ELR (cell line): ENCODE measurements around the gene B3GALT6.
"Not testable (repeated sequence)": the region's sequence is repeated elsewhere in the genome, so short reads cannot be mapped to it uniquely, and the experiment has no call there.

Experiments
- DNase-seq: peaks from one replicate; pipeline ENCODE4 v3.0.0-alpha.2; 2015; ENCODE audit warnings: low read depth

B3GALT6 gene

DNA sequence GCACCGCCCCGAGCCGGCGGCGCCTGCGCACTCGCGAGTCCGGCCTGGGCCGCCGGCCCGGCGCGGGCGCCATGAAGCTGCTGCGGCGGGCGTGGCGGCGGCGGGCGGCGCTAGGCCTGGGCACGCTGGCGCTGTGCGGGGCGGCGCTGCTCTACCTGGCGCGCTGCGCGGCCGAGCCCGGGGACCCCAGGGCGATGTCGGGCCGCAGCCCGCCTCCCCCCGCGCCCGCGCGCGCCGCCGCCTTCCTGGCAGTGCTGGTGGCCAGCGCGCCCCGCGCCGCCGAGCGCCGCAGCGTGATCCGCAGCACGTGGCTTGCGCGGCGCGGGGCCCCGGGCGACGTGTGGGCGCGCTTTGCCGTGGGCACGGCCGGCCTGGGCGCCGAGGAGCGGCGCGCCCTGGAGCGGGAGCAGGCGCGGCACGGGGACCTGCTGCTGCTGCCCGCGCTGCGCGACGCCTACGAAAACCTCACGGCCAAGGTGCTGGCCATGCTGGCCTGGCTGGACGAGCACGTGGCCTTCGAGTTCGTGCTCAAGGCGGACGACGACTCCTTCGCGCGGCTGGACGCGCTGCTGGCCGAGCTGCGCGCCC lies at the start of gene B3GALT6:
Gene B3GALT6, plus strand, starts transcription at position 30 of the 588 bp plus-strand sequence. Its CDS starts 42 bp downstream, at position 72.
- no peak for DNase-seq

DNA sequence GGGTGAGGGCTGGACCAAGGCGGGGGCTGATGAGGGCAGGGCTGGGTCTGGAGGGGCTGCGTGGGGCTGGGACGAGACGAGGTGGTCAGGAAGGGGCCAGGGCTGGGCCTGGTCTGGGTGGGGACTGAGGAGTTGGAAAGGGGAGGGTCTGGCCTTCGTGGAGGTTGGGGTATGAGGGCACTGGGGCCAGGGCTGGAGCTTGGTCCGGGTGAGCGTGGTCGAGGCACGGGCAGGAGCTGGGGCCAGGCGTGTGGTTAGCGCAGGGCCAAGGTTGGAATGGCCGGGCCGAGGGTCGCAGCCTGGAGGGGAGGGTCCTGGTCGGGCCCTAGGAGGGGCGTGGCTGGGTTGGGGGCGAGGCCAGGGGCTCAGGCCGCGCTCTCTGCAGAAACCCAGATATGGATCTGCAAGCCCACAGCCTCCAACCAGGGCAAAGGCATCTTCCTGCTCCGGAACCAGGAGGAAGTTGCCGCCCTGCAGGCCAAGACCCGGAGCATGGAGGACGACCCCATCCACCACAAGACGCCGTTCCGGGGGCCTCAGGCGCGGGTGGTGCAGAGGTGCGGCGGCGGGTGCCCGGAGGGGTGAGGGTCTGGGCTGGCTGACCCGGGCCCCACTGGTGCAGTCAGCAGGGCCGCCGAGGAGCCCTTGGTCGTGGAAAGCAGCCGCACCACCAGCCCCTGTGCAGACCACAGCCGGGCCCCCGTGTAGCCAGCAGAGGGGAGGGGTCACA lies 49.4 kb upstream of the B3GALT6 start:
- no peak for DNase-seq

DNA sequence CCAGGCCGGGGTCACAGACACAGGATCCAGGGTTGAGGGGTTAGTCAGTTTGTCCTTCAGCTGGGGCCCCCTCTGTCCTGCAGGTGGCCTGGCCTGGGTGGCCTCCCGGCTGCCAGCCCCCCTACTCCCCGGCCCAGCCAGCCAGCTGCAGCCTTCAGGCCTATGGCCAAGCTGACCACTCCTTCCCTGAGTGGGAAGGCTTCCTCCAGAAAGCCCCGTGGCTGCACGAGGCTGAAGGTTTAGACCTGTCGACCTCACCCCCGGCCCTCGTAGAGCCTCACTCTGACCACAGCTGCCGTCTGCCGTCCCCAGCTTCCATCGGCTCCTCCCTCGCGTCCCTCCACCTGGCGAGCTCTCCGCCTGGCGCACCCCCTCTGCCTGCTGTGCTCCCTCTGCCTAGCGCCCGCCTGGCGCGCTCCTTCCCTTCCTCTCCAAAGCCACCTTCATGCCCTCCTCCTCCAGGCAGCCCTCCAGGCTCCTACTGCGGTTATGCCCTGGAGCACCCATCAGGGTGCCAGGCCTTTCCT lies 48.8 kb upstream of the B3GALT6 start:
- DNase-seq = no peak

DNA sequence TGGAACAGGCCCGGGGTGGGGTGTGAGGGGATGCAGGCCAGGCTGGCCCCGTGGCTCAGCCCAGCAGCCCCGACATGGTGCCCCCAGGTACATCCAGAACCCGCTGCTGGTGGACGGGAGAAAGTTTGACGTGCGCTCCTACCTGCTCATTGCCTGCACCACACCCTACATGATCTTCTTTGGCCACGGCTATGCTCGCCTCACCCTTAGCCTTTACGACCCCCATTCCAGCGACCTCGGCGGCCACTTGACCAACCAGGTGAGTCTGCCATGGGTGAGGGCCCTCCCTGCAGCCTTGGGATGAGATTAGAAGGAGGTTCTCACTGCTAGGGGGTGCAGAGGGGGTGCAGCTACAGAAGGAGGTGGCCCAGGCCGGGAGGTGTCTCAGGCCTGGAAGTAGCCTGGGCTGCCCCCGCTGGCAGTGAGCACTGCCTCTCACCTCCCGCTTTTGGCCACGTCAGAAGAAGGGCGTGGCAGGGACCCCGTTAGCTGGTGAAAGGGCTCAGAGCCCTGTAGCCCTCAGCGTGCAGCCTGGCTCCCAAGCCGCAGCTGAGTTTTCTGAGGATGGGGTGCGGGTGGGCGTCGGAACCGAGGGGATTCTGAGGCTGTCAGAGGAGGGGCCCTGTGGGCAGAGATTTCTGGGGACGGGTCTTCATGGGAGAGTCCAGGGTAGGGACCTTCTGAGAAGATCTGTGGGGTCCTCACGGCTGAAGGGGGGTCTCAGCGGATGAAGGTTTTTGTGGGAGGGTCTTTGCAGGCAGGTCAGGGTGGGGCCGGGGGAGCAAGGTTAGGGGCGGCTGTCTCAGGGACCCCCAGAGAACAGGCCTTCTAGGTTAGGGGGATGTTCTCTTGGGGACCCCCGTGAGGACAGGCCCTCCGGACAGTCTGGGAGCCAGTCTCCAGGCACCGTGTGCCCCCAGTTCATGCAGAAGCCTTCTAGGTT lies 47.9 kb upstream of the B3GALT6 start:
- DNase-seq = no peak

DNA sequence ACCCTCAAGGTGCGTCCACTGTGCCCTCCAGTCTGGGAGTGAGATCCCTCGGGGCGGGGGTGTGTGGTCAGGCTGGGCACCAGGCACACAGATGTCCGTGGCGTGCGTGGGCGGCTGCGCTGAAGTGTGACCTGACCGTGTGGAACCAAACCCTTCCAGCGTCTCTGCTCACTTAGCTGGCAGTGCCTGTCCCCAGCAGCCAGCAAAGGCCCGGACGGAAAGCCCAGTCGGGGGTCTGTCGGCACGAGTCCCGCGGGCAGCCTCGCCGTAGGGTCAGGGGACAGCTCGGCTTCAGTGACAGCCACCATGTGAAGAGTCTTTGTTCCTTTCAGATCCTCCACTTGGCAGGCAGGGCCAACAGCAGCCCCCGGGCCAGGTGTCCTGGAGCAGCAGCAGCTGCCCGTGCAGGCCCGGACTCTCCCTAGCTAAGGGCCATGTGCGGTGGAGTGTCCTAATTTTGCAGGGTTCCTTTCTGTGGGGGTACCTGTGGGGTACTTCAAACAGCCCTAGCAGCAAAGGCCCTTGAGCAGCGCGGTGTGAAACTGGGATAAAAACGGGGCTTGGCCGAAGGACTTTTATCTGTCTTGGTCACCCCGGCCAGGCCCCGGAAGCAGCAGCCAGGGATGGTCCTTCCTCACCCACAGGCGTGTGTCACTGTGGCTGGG lies 46.8 kb upstream of the B3GALT6 start:
- no peak for DNase-seq

DNA sequence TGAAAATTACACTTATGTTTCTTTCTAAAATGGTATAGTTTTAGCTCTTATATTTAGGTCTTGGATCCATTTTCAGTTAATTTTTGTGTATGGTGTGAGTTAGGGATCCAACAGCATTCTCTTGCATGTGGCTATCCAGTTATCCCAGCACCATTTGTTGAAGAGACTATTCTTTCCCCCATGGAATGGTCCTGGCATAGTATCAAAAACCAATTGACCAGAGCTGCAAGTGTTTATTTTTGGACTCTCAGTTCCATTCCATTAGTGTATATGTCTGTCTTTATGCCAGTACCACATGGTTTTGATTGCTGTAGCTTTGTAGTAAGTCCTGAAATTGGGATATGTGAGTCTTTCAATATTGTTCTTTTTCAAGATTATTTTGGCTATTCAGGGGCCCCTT lies 44.1 kb upstream of the B3GALT6 start:
- DNase-seq = no peak

DNA sequence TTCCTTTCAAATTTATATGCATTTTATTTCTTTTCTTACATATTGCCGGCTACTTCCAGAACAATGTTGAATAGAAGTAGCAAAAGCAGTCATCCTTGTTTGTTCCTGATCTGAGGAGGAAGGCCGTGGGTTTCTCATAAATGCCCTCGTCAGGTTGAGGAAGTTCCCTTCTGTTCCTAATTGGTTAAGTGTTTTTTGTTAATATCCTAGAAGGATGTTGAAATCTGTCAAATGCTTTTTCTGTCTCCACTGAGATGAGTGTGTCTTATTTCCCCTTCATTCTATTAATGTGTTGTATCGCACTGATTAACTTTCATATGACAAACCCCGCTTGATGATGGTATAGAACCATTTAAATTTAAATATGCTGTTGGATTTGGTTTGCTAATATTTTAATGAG lies 42.9 kb upstream of the B3GALT6 start:
- DNase-seq = no peak

DNA sequence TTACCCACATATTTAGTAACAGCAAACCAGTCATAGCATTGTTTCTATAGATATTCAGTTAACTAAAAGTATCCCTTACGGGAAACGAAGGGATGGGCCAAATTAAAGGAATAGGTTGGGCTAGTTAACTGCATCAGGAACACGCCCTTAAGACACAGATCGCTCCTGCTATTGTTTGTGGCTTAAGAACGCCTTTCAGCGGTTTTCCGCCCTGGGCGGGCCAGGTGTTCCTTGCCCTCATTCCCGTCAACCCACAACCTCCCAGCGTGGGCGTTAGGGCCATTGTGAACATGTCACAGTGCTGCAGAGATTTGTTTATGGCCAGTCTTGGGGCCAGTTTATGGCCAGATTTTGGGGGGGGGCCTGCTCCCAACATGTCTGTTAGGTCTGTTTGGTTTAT lies 40.3 kb upstream of the B3GALT6 start:
- DNase-seq = no peak

DNA sequence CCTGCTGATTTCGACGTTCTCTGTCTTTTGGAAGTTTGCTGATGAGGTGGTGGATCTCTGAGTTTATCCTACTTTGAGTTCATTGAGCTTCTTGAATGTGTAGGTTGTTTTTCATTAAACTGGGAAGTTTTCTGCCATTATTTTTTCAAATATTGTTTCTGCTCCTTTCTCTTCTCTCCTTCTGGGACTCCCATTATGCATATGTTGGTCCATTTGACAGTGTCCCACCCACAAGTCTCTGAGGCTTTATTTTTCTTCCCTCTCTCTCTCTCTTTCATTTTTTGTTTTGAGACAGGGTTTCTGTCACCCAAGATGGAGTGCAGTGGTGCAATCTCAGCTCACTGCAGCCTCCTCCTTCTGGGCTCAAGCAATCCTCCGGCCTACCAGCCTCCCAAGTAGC lies 37.3 kb upstream of the B3GALT6 start:
- no peak for DNase-seq

DNA sequence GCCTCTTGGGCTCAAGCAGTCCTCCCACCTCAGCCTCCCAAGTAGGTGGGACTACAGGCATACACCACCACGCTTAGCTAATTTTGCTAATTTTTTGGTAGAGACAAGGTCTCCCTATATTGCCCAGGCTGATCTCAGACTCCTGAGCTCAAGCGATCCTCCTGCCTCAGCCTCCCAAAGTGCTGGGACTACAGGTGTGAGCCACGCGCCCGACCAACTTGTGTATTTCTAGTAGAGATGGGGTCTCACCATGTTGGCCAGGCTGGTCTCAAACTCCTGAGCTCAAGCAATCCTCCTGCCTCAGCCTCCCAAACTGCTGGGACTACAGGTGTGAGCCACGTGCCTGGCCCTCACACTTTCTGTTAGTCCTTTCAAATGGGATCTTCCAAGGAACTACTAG lies 36.3 kb upstream of the B3GALT6 start:
- DNase-seq = not testable (repeated sequence)

DNA sequence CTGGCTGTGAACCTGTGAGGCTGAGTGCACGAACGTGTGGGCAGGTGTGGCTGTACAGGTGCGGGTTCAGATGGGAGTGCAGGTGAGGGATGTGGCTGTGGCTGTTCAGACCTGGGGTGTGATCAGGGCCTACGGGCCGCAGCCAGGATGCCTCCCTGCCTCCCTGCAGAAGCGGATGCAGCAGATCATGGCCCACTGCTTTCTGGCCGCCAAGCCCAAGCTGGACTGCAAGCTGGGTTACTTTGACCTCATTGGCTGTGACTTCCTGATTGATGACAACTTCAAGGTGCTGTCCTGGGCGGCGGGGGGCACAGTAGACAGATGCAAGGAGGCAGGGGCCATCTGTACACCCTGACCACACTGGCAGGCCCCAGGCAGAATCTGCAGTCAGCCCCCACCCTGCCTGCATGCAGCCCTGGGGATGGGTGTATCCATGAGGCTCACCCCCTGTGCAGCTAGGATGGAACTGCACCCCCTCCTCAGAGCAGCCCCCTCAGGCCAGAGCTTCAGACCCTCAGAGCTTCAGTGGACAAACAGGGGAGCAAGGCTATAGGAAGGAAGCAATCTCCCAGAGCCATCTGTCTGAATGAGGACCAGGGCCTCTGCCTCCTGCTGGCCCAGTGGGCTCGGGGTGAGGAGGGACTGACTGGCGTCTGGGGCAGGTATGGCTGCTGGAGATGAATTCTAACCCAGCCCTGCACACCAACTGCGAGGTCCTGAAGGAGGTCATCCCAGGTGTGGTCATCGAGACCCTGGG lies 35.4 kb upstream of the B3GALT6 start:
- no peak for DNase-seq

DNA sequence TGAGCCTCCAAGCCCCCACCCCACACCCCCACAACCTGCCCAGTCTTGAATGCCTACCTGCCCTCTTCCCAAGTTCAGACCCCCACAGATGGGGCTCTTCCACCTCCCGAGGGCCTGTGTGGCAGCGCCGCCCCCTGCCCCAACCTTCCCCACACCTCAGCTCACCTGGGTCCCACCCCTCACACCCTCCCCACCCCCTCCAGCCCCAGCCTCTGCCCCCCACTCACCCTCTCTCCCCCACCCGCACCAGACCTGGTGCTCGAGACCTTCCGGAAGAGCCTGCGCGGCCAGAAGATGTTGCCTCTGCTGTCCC lies 34.9 kb upstream of the B3GALT6 start:
- no peak for DNase-seq

DNA sequence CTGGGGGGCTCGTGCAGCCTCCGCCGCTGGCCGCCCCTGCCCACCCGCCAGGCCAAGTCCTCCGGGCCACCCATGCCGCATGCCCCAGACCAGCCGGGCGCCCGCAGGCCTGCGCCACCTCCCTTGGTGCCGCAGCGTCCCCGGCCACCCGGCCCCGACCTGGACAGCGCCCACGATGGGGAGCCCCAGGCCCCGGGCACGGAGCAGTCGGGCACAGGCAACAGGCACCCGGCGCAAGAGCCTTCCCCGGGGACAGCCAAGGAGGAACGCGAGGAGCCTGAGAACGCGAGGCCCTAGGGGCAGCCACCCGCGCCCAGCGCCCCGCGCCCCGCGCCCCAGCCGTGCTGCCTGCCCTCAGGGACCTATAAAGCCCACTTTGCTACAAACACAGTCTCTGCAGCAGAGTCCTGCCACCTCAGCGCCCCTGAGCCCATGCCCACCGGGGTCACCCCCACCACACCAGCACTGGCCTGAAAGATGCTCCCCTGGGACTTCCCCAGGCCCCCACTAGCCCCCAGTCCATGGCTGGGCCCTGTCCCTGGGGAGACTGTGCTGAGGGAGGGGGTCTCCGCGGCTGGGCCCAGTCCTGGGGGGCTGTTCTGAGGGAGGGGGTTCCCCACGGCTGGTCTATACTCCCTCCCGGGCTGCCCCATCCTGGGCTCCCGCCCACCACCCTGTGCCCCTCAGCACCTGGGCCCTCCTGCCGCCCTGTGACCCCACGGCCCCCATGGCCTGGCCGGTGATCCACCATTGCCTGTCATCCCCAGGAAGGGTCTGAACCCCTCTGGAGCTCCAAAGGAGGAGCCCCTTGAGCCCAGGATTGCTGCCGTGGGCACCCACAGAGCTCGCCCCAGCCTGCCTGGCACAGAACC lies 34.2 kb upstream of the B3GALT6 start:
- DNase-seq = no peak

DNA sequence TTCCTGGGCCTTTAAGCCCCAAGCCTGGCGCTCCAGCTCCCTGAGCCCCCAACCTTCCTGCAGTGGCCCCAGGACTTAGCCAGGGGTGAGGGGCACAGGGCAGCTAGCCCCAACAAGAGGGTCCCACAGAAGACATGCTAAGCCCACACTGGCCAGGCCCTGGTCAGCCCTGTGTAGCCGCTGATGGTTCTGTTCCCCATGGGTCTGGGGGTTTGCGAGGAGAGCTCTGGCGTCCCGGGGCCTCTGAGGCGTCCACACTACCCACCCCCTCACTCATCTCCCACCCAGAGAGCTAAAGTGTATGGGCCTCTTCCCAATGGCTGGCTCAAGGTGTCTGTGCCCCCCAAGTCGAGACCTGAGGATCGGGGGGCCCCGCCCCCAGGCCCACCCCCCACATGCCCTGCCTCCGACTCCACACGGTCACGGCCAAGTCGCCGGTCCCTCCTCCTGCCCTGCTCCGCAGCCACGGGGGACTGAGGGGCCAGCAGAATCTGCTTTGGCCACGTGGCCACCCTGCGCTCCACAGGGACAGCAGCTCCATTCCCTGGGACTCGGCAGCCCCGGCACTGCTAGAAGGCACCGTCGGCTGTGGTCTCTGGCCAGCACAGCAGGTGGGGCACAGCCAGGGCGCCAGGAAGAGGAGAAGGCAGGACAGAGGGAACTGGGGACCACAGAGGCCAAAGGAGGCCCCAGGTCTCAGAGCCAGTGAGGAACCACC lies 33.5 kb upstream of the B3GALT6 start:
- DNase-seq = no peak

DNA sequence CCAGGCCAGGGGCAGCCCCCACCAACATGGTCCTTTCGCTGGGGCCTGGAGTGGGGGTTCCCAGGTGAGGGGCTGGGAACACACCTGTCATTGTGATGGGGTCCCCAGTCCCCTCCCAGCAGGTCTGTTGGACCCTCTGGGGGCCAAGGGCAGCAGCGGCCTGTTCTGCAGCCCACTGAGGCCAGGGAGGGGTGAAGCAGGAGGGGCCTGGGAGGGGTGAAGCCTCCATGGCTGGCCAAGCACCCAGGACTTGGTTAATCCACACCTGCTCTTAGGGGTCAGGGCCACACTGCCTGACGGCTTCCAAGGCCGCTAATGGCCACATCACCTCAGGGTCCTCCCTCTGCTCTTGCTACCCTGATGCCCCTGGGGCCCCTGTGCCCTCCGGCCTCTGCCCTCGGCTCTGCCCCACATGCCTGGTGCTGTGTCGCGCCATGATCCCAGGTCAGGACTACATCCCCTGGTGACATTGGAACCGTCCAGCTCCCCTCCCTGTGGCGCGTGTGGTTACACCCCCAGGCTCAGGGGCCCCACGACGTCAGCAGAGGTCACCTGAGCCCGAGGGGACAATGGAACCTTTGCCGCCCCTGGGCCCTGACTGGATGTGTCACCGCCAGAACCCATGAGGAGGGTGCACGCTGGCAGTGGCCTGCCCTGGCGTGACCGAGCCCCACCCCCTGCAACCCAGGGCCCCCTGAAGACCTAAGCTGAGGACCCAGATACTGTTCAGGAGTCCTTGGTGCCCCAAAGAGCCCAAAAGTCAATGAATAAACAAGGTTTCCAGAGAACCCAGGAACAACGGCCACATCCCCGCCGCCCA lies 32.7 kb upstream of the B3GALT6 start:
- no peak for DNase-seq

DNA sequence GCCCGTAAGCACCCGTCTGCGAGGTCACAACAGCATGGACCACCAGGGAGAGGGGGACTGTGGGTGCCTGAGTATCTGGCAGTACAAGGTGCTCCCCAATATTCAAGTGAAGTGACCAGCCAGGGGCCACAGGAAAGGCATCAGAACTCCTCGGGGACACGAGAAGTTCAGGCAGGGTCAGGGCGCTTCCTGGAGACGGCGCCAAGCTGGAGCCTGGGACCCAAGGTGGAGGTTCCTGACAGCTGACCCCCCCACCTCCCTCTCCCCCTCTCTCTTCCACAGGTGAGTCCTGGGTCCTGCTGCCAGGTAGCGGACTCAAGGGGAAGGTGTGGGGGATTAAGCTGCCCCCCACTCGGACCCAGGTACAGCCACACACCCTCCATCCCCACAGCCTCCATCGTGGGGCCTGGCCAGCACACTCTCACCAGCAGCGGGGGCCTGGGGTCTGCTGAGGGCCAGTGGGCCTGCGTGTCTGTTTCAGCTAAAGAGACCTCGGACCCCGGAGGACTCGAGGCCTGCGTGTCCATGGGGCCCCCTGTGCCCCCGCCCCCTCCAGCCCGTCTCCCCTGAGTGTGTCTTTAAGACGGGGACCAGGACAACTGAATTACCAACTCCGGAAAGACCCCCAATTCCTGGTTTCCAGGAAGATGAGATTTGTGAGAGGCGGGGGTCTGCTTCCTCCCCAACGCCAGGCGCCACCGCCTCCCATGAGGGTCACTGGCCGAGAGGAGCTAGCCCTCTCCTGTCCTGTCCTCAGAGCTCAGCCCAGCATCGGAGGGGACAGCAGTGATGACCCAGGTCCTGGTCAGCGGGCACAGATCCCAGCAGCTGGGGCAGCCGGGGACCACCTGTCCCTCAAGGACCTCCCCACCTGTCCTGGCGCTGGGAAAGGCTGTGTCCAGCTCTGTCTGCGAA lies 31.8 kb upstream of the B3GALT6 start:
- DNase-seq = no peak

DNA sequence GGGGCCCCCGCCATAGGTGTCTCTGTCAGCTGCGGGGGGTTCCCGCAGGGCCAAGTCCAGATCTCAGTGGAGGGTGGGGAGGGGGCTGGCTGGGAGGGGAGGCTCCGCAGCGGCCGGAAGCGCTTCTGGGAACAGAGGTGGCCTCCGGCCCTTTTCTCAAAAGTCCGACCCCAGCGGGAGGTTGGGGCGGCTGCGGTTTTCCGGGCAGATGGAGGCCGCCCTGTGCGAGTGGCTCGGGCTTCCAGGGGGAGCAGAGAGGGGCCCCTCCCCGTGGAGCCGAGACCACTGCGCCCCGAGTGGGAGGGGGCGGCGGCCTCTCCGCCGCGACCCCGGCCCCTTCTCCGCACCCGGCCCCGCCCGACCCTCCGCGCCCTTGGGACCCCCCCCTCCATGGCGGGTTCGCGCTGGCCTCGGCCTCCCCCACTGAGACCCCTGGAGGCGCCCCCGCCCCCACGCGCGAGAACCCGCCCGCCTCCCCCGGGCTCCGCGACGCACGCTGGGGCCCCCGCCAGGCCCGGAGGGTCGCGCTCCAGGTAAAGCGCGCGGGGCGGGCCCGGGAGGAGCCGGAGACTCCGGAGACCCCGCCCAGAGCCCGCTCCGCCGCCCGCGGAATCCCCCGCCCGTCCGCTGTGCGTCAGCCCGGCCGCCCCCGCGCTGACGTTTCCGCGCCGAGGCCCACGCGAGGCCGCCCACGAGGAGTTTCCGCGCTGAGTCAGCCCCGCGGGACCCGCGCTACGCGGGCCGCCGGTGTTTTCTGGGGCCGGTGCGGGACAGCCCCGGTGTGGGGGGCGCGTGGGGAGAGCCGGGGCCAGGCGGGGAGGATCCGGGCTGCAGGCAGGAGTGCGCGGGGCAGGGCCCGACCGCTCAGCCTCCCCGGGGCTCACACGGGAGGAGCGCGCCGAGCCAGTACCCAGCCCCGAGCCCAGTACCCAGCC lies 30.9 kb upstream of the B3GALT6 start:
- peak; percentile 31 for DNase-seq
